GM19468 (cell line): Measurements from ENCODE around the gene CD164L2.
"Not testable (repeated sequence)": the region's sequence is repeated elsewhere in the genome, so short reads cannot be mapped to it uniquely, and the experiment has no call there.

Experiments used
- ATAC-seq: cut with Tn5 transposase; IDR thresholded peaks from one replicate; pipeline ENCODE4 v1.9.1; 2021; ENCODE audit warnings: mild to moderate bottlenecking, moderate library complexity, moderate number of reproducible peaks; ENCODE audit not compliant: unreplicated experiment; ENCODE audit errors: extremely low read depth

Gene CD164L2

DNA sequence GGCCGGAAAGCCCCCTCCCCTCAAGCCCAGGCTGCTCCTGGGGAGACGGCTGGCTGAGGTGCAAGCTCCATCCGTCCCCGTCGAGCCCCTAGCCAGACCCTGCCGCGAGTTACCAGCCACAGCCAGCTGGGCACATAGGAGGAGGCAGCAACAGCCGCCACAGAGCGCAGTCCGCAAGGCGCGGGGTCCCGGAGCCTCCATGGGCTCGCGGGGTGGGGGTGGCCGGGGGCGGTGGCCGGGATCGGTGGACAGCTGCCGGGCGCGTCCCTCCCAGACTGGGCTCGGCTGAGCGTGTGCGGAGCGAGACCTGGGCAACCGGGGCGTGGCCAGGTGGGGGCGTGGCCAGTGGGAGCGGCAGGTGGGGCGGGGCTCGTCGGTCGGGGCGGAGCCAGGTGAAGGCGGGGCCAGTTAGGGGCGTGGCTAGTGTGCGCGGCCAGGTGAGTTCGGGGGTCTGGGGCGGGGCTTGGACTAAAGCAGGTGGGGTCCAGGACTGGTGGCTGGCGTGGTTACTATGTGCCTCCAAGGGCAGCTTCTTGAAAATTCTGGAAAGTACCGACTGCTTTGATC lies at the start of gene CD164L2:
Gene CD164L2 (minus strand): TSS at position 295 of the 567 bp plus-strand sequence. CDS start 94 bp downstream, at position 201.
- no peak for ATAC-seq

DNA sequence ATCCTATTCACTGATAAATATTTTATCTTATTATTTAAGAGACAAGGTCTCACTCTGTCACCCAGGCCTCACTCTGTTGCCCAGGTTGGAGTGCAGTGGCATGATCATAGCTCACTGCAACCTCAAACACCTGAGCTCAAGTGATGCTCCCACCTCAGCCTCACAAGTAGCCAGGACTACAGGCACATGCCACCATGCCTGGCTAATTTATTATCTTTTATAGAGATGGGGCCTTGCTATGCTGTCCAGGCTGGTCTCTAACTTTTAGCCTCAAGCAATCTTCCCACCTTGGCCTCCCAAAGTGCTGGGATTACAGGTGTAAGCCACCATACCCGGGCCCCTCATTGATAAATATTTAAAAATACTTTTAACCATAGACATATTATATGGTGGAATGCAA lies 49.6 kb upstream of the CD164L2 start:
- not testable (repeated sequence) for ATAC-seq

GRCh38 chr1:27431601-27431940 lies 48.4 kb upstream of the CD164L2 start:
- ATAC-seq = no peak

GRCh38 chr1:27430903-27431600 lies 47.9 kb upstream of the CD164L2 start:
- ATAC-seq = no peak

DNA sequence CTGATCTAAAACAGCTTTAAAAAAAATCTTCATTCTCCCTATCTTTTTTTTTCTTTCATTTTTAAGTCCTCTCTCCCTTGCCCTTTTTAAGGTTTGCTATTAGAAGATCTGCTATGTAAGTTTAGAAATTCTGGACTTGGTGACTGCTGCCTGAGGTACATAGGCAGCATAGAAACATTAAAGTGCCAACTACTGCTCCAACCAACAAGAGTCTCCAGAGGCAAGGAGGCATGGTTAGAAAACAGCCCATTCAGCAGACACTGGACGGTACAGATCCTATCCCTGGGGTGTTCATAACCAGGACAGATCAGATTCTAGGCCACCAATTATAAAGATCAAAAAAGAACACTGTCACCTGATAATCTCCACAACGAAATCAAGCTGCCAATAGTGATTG lies 45.9 kb upstream of the CD164L2 start:
- ATAC-seq = no peak

DNA sequence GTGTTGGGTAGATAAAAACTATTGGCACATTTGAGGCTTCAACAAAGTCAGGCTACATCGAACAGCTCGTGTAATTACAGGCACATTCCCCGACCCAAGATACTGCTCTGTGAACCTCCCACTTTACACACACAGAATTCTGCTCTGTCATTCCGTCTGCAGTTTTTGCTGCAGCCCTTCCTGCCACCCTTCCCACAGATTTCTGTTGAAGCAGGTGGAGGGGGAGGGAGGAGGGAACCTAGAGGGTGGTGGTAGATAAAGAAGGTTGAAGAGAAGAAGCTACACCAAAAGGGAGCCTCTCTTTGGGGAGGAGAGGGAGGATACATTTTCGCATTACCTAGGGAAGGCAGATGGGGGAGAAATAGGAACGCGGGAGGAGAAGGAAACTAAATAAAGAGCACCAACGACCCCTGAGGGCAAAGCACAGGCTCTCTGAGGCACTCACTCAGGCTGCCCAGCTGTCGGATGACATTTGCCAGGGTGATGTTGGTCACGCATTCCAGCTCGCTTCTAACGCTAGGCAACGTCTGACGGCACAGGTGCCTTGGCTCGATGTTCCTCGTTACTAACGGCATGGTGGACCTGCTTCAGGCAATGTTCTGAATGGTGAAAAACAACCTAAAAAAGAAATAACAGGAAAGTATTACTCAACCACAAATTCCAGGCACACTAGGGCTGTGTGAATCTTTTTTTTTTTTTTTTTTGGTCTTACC lies 45.3 kb upstream of the CD164L2 start:
- no peak for ATAC-seq

DNA sequence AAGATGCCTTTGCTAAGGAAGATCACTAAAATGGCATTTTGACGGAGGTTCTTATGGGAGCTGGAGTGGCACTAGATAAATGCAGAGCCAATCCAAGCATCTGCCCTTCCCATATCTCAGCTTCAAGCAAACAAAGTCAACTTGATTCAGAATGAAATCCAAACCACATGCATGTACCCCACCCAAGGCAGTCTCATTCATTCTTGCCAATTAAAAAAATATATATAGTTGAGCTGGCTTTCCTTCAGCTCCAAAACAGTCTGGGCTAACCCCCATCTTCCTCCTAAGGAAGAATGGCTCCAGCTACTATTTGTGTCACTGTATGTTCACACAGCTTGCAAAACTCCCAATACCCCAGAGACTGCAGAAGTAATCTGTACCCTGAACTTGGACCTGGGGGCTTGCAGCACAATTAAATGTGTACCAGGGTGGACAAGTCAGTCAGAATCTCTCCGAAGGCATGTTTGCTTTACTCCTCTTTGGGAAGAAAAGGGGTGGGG lies 44.7 kb upstream of the CD164L2 start:
- ATAC-seq = no peak

GRCh38 chr1:27427329-27427728 lies 44.2 kb upstream of the CD164L2 start:
- no peak for ATAC-seq

- ATAC-seq = no peak
Observed at GRCh38 chr1:27423709-27424108, 40.6 kb upstream of the CD164L2 start.

DNA sequence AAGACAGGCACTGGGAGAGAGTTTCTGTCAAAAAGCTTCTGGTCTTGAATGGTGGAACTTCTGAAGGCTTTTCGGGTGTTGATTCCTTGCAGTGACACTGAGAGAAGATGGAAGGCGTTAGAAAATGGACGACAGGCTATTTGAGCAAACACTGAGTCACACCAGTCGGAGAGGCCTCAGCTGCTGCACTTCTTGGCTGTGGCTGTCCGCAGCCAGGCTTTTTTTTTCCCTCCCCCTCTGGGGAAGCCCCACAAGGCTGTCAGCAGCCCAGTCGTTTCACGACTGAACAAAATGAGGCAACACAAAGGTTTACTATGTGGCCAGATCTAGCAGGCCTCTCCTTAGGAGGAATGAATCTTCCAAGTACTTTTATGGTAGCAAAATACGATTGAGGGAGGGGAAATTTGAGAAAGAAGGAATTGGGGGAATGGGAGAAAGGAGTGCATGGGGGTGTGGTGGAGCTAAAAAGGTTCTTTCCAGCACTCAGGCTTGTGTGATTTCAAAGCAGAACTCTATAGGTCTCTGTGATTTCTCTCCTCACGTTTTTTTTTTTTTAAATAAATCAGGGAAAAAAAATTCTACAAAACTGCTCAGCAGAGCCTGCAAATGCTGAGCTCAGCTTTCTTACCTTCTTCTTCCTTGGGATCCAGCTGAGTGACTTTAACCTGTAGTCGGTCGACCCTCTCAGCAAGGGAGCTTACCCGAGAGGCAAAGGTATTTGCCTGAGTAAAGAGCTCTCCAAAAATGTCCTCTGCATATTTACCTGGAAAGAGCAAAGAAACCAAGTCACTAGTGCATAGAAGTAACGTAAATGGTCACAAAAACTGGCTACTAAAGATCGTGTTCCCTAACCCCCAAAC lies 35.4 kb upstream of the CD164L2 start:
- no peak for ATAC-seq

GRCh38 chr1:27417713-27418112 lies 34.6 kb upstream of the CD164L2 start:
- no peak for ATAC-seq

DNA sequence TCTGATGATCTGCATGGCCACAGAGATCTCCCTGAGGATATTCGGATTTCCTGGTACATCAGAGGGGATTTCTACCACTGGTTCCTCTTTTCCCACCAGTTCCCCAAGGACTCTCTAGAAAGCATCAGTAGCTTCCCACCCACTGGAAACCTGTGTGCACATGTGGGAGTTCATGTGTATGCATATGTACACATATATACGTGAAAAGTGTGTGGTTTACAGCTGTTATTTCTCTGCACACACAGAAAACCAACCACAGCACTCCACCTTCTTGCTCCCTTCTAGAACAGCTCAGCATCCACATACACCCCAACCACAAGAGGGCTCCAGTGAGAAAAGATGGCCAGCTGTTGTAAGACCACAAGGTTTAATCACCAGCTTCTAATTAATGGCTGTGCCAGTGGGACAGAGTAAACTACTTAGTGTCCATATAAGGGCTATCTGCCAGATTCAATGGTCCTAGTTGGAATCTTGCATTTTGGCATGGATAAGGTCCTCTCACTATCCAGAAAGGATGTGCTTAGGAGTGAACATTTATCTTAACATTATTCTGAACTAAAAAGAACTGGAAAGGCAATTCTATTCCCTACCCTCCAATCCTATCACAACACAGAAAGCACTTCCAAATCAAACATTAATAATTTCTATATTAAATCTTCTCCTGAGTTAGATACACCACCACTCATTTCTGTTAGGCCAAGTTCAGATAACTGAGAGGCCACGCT lies 33.4 kb upstream of the CD164L2 start:
- no peak for ATAC-seq

GRCh38 chr1:27414091-27414490 lies 31.0 kb upstream of the CD164L2 start:
- no peak for ATAC-seq

GRCh38 chr1:27413004-27413403 lies 29.9 kb upstream of the CD164L2 start:
- ATAC-seq = no peak

DNA sequence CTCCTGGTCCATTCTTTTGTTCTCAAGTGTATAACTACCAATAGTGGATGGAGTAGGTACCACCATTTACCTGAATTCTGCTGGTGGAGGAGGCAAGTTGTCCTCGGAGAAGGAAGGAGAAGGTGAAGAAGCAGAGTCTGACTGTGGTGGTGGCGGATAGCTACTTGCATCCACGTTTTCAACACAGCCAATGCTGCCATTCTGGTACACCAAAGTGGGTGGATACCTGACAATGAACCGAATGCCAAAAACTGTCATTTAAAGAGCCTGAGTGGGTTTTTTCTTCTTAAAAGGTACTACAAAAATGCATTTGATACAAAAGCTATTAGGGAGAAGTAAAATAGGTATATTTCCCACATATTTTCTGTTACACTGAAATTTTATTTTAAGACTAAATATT lies 29.4 kb upstream of the CD164L2 start:
- no peak for ATAC-seq

- ATAC-seq = no peak
Observed at GRCh38 chr1:27410709-27411108, 27.6 kb upstream of the CD164L2 start.

DNA sequence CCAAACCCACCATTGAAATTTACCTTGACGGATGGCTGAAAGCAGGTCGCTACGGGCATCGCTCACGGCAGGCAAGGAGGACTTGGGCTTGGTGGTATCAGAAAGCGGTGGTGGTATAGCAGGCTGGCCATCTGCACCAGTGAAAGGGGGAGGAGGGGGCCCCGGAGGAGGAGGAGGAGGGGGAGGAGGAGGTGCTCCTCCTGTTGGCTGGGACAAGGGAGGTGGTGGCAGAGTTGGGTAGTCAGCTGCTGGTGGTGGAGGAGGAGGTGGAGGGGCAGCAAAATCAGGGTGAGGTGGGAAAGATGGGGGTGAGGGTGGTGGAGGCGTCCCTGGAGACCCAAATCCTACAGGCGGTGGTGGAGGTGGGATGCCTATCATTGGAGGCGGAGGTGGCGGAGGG lies 26.5 kb upstream of the CD164L2 start:
- ATAC-seq = no peak

- no peak for ATAC-seq
Observed at GRCh38 chr1:27408151-27408550, 25.0 kb upstream of the CD164L2 start.

- not testable (repeated sequence) for ATAC-seq
Observed at GRCh38 chr1:27406791-27407190, 23.7 kb upstream of the CD164L2 start.

DNA sequence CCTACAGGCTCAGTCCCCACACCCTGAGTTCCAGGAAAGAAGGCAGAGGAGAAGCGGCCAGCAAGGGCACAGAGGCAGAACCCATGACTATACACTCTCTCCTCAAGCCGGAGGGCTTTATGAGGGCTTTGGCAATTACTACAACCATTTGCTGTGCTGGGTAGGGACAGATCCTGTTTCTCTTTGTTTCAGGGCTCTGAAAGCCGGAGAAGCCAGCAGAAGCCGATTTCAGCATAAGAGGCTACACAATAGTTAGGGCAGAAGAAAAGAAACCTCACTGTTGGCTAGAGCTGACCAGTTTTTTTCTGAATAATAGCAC lies 23.2 kb upstream of the CD164L2 start:
- no peak for ATAC-seq
